Adrenal gland (tissue), 12 donors: ENCODE data around the gene MAPK11. TPM values are rescaled to one million over a fixed set of nuclear protein-coding genes. Genes with fewer than 3 reads are reported as not detected.

Experiments
- DNase-seq, 7 donors: peaks; one replicate each; pipeline ENCODE4 v3.0.0-alpha.2; 2019 to 2020
- H3K27ac ChIP-seq, 5 donors: fragments of 200-600 bp; sonication (generic) in 4 of 5; 1 replicate in 3 of 5; 2 replicates in 2 of 5; pipeline versions ENCODE4 v1.5.1 to v1.8.0; 2016 to 2020; ENCODE audit warnings: mild to moderate bottlenecking in 1 of 5
- H3K27me3 ChIP-seq: fragments of 200-600 bp; 2 replicates; pipeline ENCODE4 v1.8.0; 2021
- H3K36me3 ChIP-seq, 2 donors: fragments of 200-600 bp; replicated peaks in 1 of 2; 1 replicate in 1 of 2; 2 replicates in 1 of 2; pipeline versions ENCODE4 v1.5.1 to v1.8.0; 2018 to 2022
- H3K4me1 ChIP-seq, 2 donors: fragments of 200-600 bp; replicated peaks in 1 of 2; 1 replicate in 1 of 2; 2 replicates in 1 of 2; pipeline versions ENCODE4 v1.5.1 to v1.8.0; 2018 to 2021
- H3K4me3 ChIP-seq, 4 donors: fragments of 200-600 bp; sonication (generic) in 3 of 4; one replicate each; pipeline ENCODE4 v1.5.1; 2016 to 2018
- H3K9me3 ChIP-seq, 3 donors: fragments of 200-600 bp; sonication (generic) in 1 of 3; replicated peaks in 1 of 3; 1 replicate in 2 of 3; 2 replicates in 1 of 3; pipeline versions ENCODE4 v1.5.1 to v1.8.0; 2016 to 2021
- CTCF ChIP-seq, 6 experiments: fragments of 450-650 bp in 4 of 6; fragments of 200-600 bp in 2 of 6; sonication (generic) in 1 of 6; IDR thresholded peaks; 1 replicate in 5 of 6; 2 replicates in 1 of 6; pipeline versions ENCODE4 v1.5.1 to v1.8.0; 2016 to 2021; ENCODE audit warnings: antibody characterized with exemption in 6 of 6, mild to moderate bottlenecking in 2 of 6, moderate library complexity in 1 of 6
- POLR2A ChIP-seq, 2 donors: fragments of 450-650 bp; IDR thresholded peaks; one replicate each; pipeline ENCODE4 v1.6.1; 2017; ENCODE audit warnings: antibody characterized with exemption in 2 of 2, mild to moderate bottlenecking in 2 of 2, moderate library complexity in 1 of 2
- WGBS, 4 donors: extraction: QIAGEN DNeasy Blood & Tissue Kit in 2 of 4; methylation state at CpG; one replicate each; pipeline versions ENCODE4 v1.1.5 to v1.1.7; 2013 to 2017; 5-methylcytosine and 5-hydroxymethylcytosine counted together
- intact Hi-C, 2 donors: fragments of 100-400 bp; cut with DNase I; formaldehyde crosslinking; loops; one replicate each; pipeline versions ENCODE4 v1.14.1 to v1.15.0; 2022 to 2023
- polyA plus RNA-seq, 3 donors: library from polyadenylated mRNA; stranded (reverse); fragments of 200-250 nt in 2 of 3; fragments of 350-450 nt in 1 of 3; fragmentation: Illumina TruSeq in 1 of 3; extraction: RNeasy Lipid Tissue Mini Kit (QIAGEN cat#74804) in 1 of 3; gene quantifications; one replicate each; pipeline ENCODE4 v1.2.3, GENCODE V29; 2013 to 2014
- total RNA-seq, 9 donors: library from RNA; depleted of rRNA in 4 of 9; stranded (reverse); fragments of >200 nt in 4 of 9; fragments of 120-200 nt in 1 of 9; fragmentation: NEBNext Ultra II Directional in 1 of 9; extraction: Animal tissue kit (Norgen Biotek cat#: 25700) in 1 of 9; gene quantifications; one replicate each; pipeline versions ENCODE4 v1.1.0 to v1.2.4, GENCODE V29; 2013 to 2023
- donor health status: healthy with polysubstance abuse.
- donor health status: Bipolar disorder and iron deficiency.
- donor health status: DM: yes; HTN: yes; CAD: no.
- donor health status: DM: no; HTN: no; CAD: no.
- donor health status: DM: no; HTN: no; CAD: no.
- donor health status: DM: yes; HTN: yes; CAD: no.

MAPK11 gene
- total and polyA plus RNA-seq, 12 donors: 2.0 to 29.5 (median 6.7) TPM

DNA sequence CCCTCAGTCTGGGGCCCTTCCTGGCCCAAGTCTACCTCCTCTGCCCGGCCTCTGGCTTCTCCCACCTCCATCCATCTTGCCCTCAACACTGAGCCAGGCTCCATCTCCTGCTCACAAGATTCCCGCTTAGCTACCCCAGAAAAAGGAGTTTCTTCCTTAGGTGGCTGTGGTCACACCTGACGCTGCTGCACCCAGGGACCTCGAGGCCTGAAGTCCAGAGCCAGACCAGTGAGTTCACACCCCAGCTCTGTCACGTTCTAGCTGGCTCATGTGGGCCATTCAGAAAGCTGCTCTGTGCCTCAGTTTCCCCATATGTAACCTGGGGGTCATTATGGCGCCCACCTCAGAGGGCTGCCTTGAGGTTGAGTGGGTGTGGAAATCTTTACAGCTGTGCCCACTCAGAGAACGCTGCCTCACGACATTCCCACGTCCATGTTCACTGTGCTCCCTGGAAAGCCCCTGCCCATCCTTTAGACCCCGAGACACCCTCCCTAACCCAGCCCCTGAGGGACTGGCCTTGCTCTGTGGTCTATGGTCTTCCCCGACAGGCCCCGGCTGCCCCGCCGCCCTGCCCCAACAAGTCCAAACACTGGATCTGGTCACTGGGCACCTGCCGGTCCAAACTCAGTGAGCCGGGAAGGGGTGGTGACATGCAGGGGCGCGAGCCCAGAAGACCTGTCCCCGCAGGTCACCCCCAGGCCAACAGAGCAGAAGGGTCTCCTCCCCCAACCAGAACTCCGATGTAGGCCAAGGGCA is 27.5 kb upstream of the MAPK11 start:
- intact Hi-C loops: no loop called here
- no peaks in the 10 kb centered on the region for H3K9me3 ChIP-seq
- no peak overlapping the region for H3K4me3 ChIP-seq
- peaks cover 81 to 92% of the 10 kb centered on the region in 2 donors for H3K4me1 ChIP-seq
- no peaks in the 10 kb centered on the region for H3K27me3 ChIP-seq
- H3K36me3 ChIP-seq: no peaks in the 10 kb centered on the region
- DNase-seq: no peak
- TF ChIP-seq POLR2A (IDR thresholded peaks at IDR 0.05) (no peak), CTCF (IDR thresholded peaks at IDR 0.05) (no peak)
- 67 to 79% (median 74%) methylated on average over 4 to 20 of the region's 20 CpGs for WGBS, 4 donors
- H3K27ac ChIP-seq: peak overlapping the region in 3 of 5 donors; percentile 54 to 95 (median 72)

DNA sequence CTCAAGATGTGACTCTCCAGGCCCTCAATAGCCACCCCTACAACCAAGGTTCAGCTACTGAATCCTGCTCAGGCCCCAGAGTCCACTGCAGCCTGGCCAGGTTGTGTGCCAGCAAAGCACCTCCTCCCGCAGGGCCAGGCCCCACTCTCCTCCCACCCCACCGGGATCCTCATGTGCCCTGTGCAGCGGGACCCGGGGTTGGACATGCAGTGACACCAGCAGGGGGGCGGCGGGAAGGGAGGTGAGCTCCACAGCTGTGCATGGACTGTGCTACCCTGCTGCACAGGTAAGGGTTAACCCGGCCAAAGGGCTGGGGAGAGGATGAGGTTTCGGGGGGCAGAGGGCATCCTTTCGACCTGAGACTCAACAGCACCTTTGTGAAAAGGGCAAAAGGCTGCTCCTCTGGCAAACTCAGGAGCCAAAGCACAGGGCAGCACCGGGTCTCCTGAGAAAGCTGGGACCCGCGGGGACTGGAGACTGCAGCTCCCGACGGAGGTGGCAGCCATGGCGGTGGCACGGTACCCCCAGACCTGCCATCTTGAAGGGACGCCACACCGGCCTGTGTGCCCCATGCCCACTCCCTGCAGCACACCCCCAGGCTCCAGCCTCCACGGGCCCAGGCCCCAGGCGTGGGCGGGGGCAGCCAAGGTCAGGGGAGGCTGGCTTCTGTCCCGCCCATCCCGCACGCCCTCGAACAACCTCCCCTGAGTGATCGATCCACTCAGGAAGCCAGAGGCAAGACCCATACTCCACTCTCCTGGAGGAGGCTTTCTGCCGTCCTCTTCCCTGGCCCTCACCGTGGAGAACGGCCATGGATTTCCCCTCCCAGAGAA is 26.7 kb upstream of the MAPK11 start:
- intact Hi-C loops: no loop called here
- peaks cover 77 to 89% of the 10 kb centered on the region in 2 donors for H3K4me1 ChIP-seq

GRCh38 chr22:50294319-50294656 is 24.1 kb upstream of the MAPK11 start:
- no peak for DNase-seq
- Histone ChIP-seq H3K4me1 (peaks cover 53 to 63% of the 10 kb centered on the region in 2 donors), H3K36me3 (peaks cover 0 to 14% of the 10 kb centered on the region in 2 donors), H3K4me3 (no peak overlapping the region), H3K9me3 (no peaks in the 10 kb centered on the region), H3K27me3 (no peaks in the 10 kb centered on the region), H3K27ac (peak overlapping the region in 4 of 5 donors; percentile 37 to 91 (median 59))
- 49 to 57% (median 53%) methylated on average over 4 to 5 of the region's 5 CpGs for WGBS, 4 donors
- intact Hi-C loops: no loop called here
- TF ChIP-seq POLR2A (IDR thresholded peaks at IDR 0.05) (no peak), CTCF (IDR thresholded peaks at IDR 0.05) (no peak)

More for the DNA sequence above, 26.7 kb upstream of the MAPK11 start:
- Histone ChIP-seq H3K36me3 (no peaks in the 10 kb centered on the region), H3K27ac (peak overlapping the region in 3 of 5 donors; percentile 37 to 72 (median 54)), H3K4me3 (no peak overlapping the region), H3K27me3 (no peaks in the 10 kb centered on the region), H3K9me3 (no peaks in the 10 kb centered on the region)
- 26 to 41% (median 30%) methylated on average over 12 to 29 of the region's 29 CpGs for WGBS, 4 donors
- DNase-seq: peak in 1 of 7 donors; percentile 59
- TF ChIP-seq POLR2A (IDR thresholded peaks at IDR 0.05) (no peak), CTCF (IDR thresholded peaks at IDR 0.05) (no peak)
